ENCODE results near the gene ZNF532. TPM values are rescaled to one million over a fixed set of nuclear protein-coding genes. Genes with fewer than 3 reads are reported as not detected.
A peak's percentile ranks its signal among the peaks of the same experiment; 100 is the strongest.

Gene ZNF532, protein sequence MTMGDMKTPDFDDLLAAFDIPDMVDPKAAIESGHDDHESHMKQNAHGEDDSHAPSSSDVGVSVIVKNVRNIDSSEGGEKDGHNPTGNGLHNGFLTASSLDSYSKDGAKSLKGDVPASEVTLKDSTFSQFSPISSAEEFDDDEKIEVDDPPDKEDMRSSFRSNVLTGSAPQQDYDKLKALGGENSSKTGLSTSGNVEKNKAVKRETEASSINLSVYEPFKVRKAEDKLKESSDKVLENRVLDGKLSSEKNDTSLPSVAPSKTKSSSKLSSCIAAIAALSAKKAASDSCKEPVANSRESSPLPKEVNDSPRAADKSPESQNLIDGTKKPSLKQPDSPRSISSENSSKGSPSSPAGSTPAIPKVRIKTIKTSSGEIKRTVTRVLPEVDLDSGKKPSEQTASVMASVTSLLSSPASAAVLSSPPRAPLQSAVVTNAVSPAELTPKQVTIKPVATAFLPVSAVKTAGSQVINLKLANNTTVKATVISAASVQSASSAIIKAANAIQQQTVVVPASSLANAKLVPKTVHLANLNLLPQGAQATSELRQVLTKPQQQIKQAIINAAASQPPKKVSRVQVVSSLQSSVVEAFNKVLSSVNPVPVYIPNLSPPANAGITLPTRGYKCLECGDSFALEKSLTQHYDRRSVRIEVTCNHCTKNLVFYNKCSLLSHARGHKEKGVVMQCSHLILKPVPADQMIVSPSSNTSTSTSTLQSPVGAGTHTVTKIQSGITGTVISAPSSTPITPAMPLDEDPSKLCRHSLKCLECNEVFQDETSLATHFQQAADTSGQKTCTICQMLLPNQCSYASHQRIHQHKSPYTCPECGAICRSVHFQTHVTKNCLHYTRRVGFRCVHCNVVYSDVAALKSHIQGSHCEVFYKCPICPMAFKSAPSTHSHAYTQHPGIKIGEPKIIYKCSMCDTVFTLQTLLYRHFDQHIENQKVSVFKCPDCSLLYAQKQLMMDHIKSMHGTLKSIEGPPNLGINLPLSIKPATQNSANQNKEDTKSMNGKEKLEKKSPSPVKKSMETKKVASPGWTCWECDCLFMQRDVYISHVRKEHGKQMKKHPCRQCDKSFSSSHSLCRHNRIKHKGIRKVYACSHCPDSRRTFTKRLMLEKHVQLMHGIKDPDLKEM (N-terminal part only)
- total RNA-seq = 100 to 1,000 TPM in 1 of 4 donors, 10 to 100 TPM in 3; 54.7 to 124 (median 91.2) TPM

GRCh38 chr18:58864146-58865032 is at the start of gene ZNF532:
TSS of gene ZNF532 (plus strand) at chr18:58864877. CDS start in a region left out here.
- in situ Hi-C loops (cut with MboI; ENCODE audit: low sequenced_read_pairs in 4 of 4) (no loop called here), intact Hi-C loops (cut with DNase I; ENCODE audit: low total_unique reads) (loop anchor here (5.0 kb wide), 4 partner anchors 72 to 193 kb away; no protein-coding TSS in a partner anchor)
- Histone ChIP-seq H3K4me1 (peaks cover 80 to 89% of the 10 kb centered on the region in 2 donors), H3K36me3 (peaks cover 0 to 20% of the 10 kb centered on the region in 2 donors), H3K9me3 (no peaks in the 10 kb centered on the region), H3K27me3 (no peaks in the 10 kb centered on the region), H3K27ac (peak within 1 kb of the TSS; percentile 93 to 97 (median 96)), H3K4me3 (peak within 1 kb of the TSS; percentile 61 to 69 (median 66))
- TF ChIP-seq CTCF (IDR thresholded peaks at IDR 0.05 in 4 of 5, conservative IDR thresholded peaks at IDR 0.05 in 1 of 5) = no peak
- no peak for TF ChIP-seq POLR2A (IDR thresholded peaks at IDR 0.05)
- DNase-seq (no peak), ATAC-seq (peak; percentile 7 to 15)

DNA sequence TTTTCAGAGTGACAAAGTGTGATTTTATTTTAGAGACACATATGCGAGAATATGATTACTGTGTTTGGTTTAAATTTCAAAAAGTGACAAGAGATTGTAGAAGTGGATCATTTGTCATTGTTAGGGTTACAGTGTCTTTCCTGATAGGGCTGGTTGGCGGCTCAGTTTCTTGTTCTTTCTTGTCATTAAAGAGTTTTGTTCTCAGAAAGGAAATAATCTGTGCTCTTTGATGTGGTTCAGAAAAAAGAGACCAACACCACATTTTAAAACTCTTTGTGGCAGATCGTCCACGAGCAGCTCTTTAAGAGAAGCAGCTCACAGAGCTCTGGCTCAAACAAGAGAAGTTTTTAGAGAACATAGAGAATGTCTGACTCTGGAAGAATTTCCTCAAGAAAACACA is 45.6 kb upstream of the ZNF532 start:
- intact Hi-C loops (cut with DNase I; ENCODE audit: low total_unique reads) = no loop called here
- no peak for ATAC-seq

GRCh38 chr18:58820251-58820650 is 44.4 kb upstream of the ZNF532 start:
- H3K9me3 ChIP-seq = no peaks in the 10 kb centered on the region
- H3K27me3 ChIP-seq = no peaks in the 10 kb centered on the region
- DNase-seq = no peak
- ATAC-seq = no peak
- in situ Hi-C loops (cut with MboI; ENCODE audit: low sequenced_read_pairs in 4 of 4) (no loop called here), intact Hi-C loops (cut with DNase I; ENCODE audit: low total_unique reads) (no loop called here)
- TF ChIP-seq POLR2A (IDR thresholded peaks at IDR 0.05) = no peak
- TF ChIP-seq CTCF (IDR thresholded peaks at IDR 0.05 in 4 of 5, conservative IDR thresholded peaks at IDR 0.05 in 1 of 5) = no peak
- H3K36me3 ChIP-seq = no peaks in the 10 kb centered on the region
- no peaks in the 10 kb centered on the region for H3K4me1 ChIP-seq
- H3K4me3 ChIP-seq = no peak overlapping the region
- H3K27ac ChIP-seq = no peak overlapping the region

More for the DNA sequence above, 45.6 kb upstream of the ZNF532 start:
- in situ Hi-C loops (cut with MboI; ENCODE audit: low sequenced_read_pairs in 4 of 4) = no loop called here
- TF ChIP-seq CTCF (IDR thresholded peaks at IDR 0.05 in 4 of 5, conservative IDR thresholded peaks at IDR 0.05 in 1 of 5) (no peak), POLR2A (IDR thresholded peaks at IDR 0.05) (no peak)
- Histone ChIP-seq H3K27ac (no peak overlapping the region), H3K4me3 (no peak overlapping the region), H3K9me3 (no peaks in the 10 kb centered on the region), H3K36me3 (no peaks in the 10 kb centered on the region), H3K4me1 (no peaks in the 10 kb centered on the region), H3K27me3 (no peaks in the 10 kb centered on the region)
- no peak for DNase-seq

DNA sequence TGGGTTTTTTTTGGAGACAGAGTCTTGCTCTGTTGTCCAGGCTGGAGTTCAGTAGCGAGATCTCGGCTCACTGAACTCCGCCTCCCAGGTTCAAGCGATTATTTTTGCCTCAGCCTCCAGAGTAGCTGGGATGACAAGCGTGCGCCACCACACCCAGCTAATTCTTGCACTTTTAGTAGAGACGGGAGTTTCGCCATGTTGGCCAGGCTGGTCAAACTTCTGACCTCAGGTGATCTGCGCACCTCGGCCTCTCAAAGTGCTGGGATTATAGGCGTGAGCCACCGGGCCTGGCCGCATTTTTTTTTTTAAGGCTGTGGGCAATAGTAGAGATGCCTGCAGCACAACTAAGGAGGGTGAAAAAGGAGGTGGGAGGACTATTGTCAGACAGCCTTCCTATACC is 41.7 kb upstream of the ZNF532 start:
- DNase-seq (no peak), ATAC-seq (no peak)
- in situ Hi-C loops (cut with MboI; ENCODE audit: low sequenced_read_pairs in 4 of 4) = no loop called here
- Histone ChIP-seq H3K4me1 (no peaks in the 10 kb centered on the region), H3K27me3 (no peaks in the 10 kb centered on the region), H3K9me3 (no peaks in the 10 kb centered on the region), H3K36me3 (no peaks in the 10 kb centered on the region), H3K4me3 (no peak overlapping the region), H3K27ac (no peak overlapping the region)
- intact Hi-C loops (cut with DNase I; ENCODE audit: low total_unique reads) = no loop called here
- TF ChIP-seq POLR2A (IDR thresholded peaks at IDR 0.05) (no peak), CTCF (IDR thresholded peaks at IDR 0.05 in 4 of 5, conservative IDR thresholded peaks at IDR 0.05 in 1 of 5) (no peak)

Data from gastrocnemius medialis (tissue), 4 donors.